ENCODE data around the gene ZNF423.

- TF ChIP-seq SUZ12 (IDR thresholded peaks at IDR 0.05; ENCODE audit: extremely low read depth, insufficient read depth, insufficient read length) (no peak), ZNF274 (IDR thresholded peaks at IDR 0.05; ENCODE audit: low read depth, low read length) (no peak)
Measured at GRCh38 chr16:49585143-49585832, 270.6 kb downstream of the ZNF423 start.
